SHP77 treated with DMSO at 0.1 percent for 48 hours (cell line): ENCODE measurements around the gene MROH7.

Experiments
- DNase-seq: peaks from one replicate; lab custom pipeline; 2025; lab: John Stamatoyannopoulos, UW

The MROH7 gene

GRCh38 chr1:54742282-54742681 is 100.7 kb downstream of the MROH7 start:
- DNase-seq = no peak

- no peak for DNase-seq
Observed at GRCh38 chr1:54743416-54744226, 102.0 kb downstream of the MROH7 start.

GRCh38 chr1:54744696-54745095 is 103.1 kb downstream of the MROH7 start:
- no peak for DNase-seq

- no peak for DNase-seq
Observed at GRCh38 chr1:54745274-54745673, 103.7 kb downstream of the MROH7 start.

- no peak for DNase-seq
Observed at GRCh38 chr1:54745864-54746263, 104.3 kb downstream of the MROH7 start.

- DNase-seq = no peak
Observed at GRCh38 chr1:54748094-54748835, 106.7 kb downstream of the MROH7 start.

- no peak for DNase-seq
Observed at GRCh38 chr1:54750596-54750995, 109.0 kb downstream of the MROH7 start.

- DNase-seq = no peak
Observed at GRCh38 chr1:54751426-54751825, 109.8 kb downstream of the MROH7 start.

- no peak for DNase-seq
Observed at GRCh38 chr1:54754045-54754444, 112.5 kb downstream of the MROH7 start.

- DNase-seq = no peak
Observed at GRCh38 chr1:54754486-54755285, 113.1 kb downstream of the MROH7 start.

- no peak for DNase-seq
Observed at GRCh38 chr1:54757833-54758232, 116.2 kb downstream of the MROH7 start.

GRCh38 chr1:54758678-54759348 is 117.2 kb downstream of the MROH7 start:
- no peak for DNase-seq
